ENCODE data around the gene CEP41.

Gene CEP41

DNA sequence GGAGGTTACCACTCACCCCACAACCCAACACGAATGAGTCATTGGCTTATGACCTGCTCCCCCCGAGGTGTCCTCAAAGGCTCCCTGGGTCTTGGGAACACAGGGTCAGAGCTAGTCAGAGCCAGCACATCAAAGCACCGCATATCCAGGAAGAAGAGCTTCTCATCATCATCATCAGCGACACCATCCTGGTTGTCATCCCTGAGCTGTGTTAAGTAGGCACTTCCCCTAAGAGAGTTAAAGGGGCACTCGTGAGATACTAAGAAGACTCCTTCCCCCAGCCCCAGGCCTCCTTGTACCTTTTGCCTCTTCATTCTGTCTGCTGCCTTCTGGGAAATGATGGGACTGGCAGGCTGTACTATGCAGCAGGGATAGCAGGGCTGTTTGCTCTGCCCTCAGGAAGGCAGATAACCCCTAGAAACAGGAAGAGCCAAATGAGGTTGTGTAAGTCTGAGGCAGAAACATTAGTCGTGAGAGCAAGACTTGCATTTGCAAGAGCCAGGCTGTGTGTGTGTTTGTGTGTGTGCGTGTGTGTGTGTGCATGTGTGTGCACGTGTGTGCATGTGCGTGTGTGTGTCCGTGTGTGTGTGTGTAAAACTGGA lies 71.6 kb downstream of the CEP41 start:
- Histone ChIP-seq H3K4me2 (ENCODE audit: low read length, poor library complexity, severe bottlenecking) (no peak overlapping the region), H3K4me1 (ENCODE audit: control insufficient read depth, insufficient read depth, low read depth, low read length) (peaks cover 58% of the 10 kb centered on the region)
- 35% methylated on average over 9 of the region's 10 CpGs for WGBS

DNA sequence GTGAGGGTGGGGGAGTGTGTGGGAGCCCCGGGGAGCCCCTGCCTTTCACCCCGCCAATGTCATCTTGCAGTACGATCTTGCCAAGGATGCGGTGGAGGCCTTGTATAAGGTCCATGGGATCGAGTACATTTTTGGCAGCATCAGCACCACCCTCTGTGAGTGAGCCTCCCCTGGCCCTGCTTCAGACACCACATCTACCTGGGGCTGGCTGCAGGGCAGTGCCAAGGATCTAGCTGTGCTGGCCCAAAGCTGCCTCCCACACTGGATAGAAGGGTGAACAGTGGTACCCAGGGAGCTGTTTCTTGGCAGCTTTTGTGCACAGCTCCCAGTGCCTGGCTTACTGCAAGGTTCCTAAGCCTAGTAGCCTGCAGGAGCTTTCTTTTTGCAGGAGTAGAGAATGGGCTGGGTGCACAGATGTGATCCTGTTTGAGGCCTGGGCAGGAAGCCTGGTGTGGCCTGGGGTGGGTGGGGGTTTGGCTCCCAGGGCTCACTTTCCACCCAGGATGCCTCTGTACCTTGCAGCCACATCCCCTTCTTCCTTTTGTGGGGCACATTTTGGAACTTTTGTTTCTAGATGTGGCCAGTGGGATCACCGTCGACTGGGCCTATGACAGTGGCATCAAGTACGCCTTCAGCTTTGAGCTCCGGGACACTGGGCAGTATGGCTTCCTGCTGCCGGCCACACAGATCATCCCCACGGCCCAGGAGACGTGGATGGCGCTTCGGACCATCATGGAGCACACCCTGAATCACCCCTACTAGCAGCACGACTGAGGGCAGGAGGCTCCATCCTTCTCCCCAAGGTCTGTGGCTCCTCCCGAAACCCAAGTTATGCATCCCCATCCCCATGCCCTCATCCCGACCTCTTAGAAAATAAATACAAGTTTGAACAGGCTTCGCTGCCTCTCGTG lies 72.7 kb downstream of the CEP41 start:
- peak overlapping the region; percentile 90 for H2AK5ac ChIP-seq (ENCODE audit: low read length, severe bottlenecking)
- H2BK5ac ChIP-seq (ENCODE audit: low read depth, low read length, poor library complexity, severe bottlenecking), result no peak overlapping the region
- no peak overlapping the region for H3K9ac ChIP-seq (ENCODE audit: low read length)
- H2AFZ ChIP-seq (ENCODE audit: low read depth, low read length), result no peak overlapping the region
- H3K4ac ChIP-seq (ENCODE audit: low read depth in 1 of 2, low read length in 2 of 2), result peak overlapping the region; percentile 61 to 90
- peaks cover 55% of the 10 kb centered on the region for H3K4me1 ChIP-seq (ENCODE audit: control insufficient read depth, insufficient read depth, low read depth, low read length)
- H3K4me2 ChIP-seq (ENCODE audit: low read length, poor library complexity, severe bottlenecking), result no peak overlapping the region
- H3K79me1 ChIP-seq (replicated peaks; ENCODE audit: low read length, poor library complexity, severe bottlenecking), result no peaks in the 10 kb centered on the region
- H3K18ac ChIP-seq (ENCODE audit: low read depth in 1 of 2, low read length in 2 of 2), result peak overlapping the region; percentile 97
- 95% methylated on average over 19 of the region's 19 CpGs for WGBS
- no peak for DNase-seq
- H2BK120ac ChIP-seq (ENCODE audit: low read depth, low read length), result peak overlapping the region; percentile 83
- peak overlapping the region in 1 of 2 experiments; percentile 73 for H3K14ac ChIP-seq (ENCODE audit: low read length in 2 of 2)
- peak overlapping the region; percentile 82 for H3K27ac ChIP-seq (ENCODE audit: low read length, poor library complexity, severe bottlenecking)
- H2BK12ac ChIP-seq (ENCODE audit: low read length in 2 of 2), result peak overlapping the region; percentile 60 to 99
- no peaks in the 10 kb centered on the region for H3K9me3 ChIP-seq (ENCODE audit: control insufficient read depth, low read length)
- peak overlapping the region; percentile 94 for H4K91ac ChIP-seq (ENCODE audit: low read length)
- H4K8ac ChIP-seq (ENCODE audit: low read length), result peak overlapping the region; percentile 93
- peak overlapping the region; percentile 62 for H2BK15ac ChIP-seq (ENCODE audit: low read depth, poor library complexity, severe bottlenecking)
- H3K4me3 ChIP-seq (ENCODE audit: insufficient read depth in 1 of 2, low read depth in 1 of 2, low read length in 2 of 2), result no peak overlapping the region
- no peaks in the 10 kb centered on the region for H3K27me3 ChIP-seq (ENCODE audit: control insufficient read depth in 1 of 2, insufficient read depth in 1 of 2, low read length in 2 of 2)
- H3K36me3 ChIP-seq (ENCODE audit: control insufficient read depth in 1 of 2, insufficient read depth in 2 of 2, low read depth in 1 of 2, low read length in 2 of 2), result no peaks in the 10 kb centered on the region
- no peak overlapping the region for H3K23ac ChIP-seq (ENCODE audit: low read length in 2 of 2)

More for the DNA sequence above, 71.6 kb downstream of the CEP41 start:
- Histone ChIP-seq H3K14ac (ENCODE audit: low read length in 2 of 2) (peak overlapping the region; percentile 12 to 14), H3K9ac (ENCODE audit: low read length) (peak overlapping the region; percentile 16), H3K27me3 (ENCODE audit: control insufficient read depth in 1 of 2, insufficient read depth in 1 of 2, low read length in 2 of 2) (no peaks in the 10 kb centered on the region), H3K36me3 (ENCODE audit: control insufficient read depth in 1 of 2, insufficient read depth in 2 of 2, low read depth in 1 of 2, low read length in 2 of 2) (no peaks in the 10 kb centered on the region), H3K4me3 (ENCODE audit: insufficient read depth in 1 of 2, low read depth in 1 of 2, low read length in 2 of 2) (peak overlapping the region in 1 of 2 experiments; percentile 19), H2AFZ (ENCODE audit: low read depth, low read length) (no peak overlapping the region), H2BK15ac (ENCODE audit: low read depth, poor library complexity, severe bottlenecking) (peak overlapping the region; percentile 94), H2BK12ac (ENCODE audit: low read length in 2 of 2) (peak overlapping the region; percentile 98 to 99), H3K79me1 (replicated peaks; ENCODE audit: low read length, poor library complexity, severe bottlenecking) (no peaks in the 10 kb centered on the region), H2BK120ac (ENCODE audit: low read depth, low read length) (peak overlapping the region; percentile 83), H2BK5ac (ENCODE audit: low read depth, low read length, poor library complexity, severe bottlenecking) (peak overlapping the region; percentile 49), H3K27ac (ENCODE audit: low read length, poor library complexity, severe bottlenecking) (peak overlapping the region; percentile 82), H4K91ac (ENCODE audit: low read length) (peak overlapping the region; percentile 96), H4K8ac (ENCODE audit: low read length) (peak overlapping the region; percentile 97), H3K9me3 (ENCODE audit: control insufficient read depth, low read length) (no peaks in the 10 kb centered on the region), H3K23ac (ENCODE audit: low read length in 2 of 2) (peak overlapping the region in 1 of 2 experiments; percentile 16), H2AK5ac (ENCODE audit: low read length, severe bottlenecking) (peak overlapping the region; percentile 90), H3K18ac (ENCODE audit: low read depth in 1 of 2, low read length in 2 of 2) (peak overlapping the region; percentile 97), H3K4ac (ENCODE audit: low read depth in 1 of 2, low read length in 2 of 2) (peak overlapping the region; percentile 61 to 90)
- peak; percentile 92 for DNase-seq

- Histone ChIP-seq H3K14ac (ENCODE audit: low read length in 2 of 2) (no peak overlapping the region), H2BK12ac (ENCODE audit: low read length in 2 of 2) (peak overlapping the region; percentile 60 to 99), H3K9ac (ENCODE audit: low read length) (no peak overlapping the region), H2BK120ac (ENCODE audit: low read depth, low read length) (peak overlapping the region; percentile 86), H3K4ac (ENCODE audit: low read depth in 1 of 2, low read length in 2 of 2) (peak overlapping the region; percentile 16 to 90), H2BK15ac (ENCODE audit: low read depth, poor library complexity, severe bottlenecking) (peak overlapping the region; percentile 57), H3K27ac (ENCODE audit: low read length, poor library complexity, severe bottlenecking) (peak overlapping the region; percentile 1), H3K23ac (ENCODE audit: low read length in 2 of 2) (no peak overlapping the region), H3K27me3 (ENCODE audit: control insufficient read depth in 1 of 2, insufficient read depth in 1 of 2, low read length in 2 of 2) (no peaks in the 10 kb centered on the region), H3K9me3 (ENCODE audit: control insufficient read depth, low read length) (no peaks in the 10 kb centered on the region), H3K79me1 (replicated peaks; ENCODE audit: low read length, poor library complexity, severe bottlenecking) (no peaks in the 10 kb centered on the region), H3K4me2 (ENCODE audit: low read length, poor library complexity, severe bottlenecking) (no peak overlapping the region), H2BK5ac (ENCODE audit: low read depth, low read length, poor library complexity, severe bottlenecking) (peak overlapping the region; percentile 2), H2AK5ac (ENCODE audit: low read length, severe bottlenecking) (peak overlapping the region; percentile 90), H3K4me3 (ENCODE audit: insufficient read depth in 1 of 2, low read depth in 1 of 2, low read length in 2 of 2) (no peak overlapping the region), H3K4me1 (ENCODE audit: control insufficient read depth, insufficient read depth, low read depth, low read length) (peaks cover 53% of the 10 kb centered on the region), H3K36me3 (ENCODE audit: control insufficient read depth in 1 of 2, insufficient read depth in 2 of 2, low read depth in 1 of 2, low read length in 2 of 2) (no peaks in the 10 kb centered on the region), H2AFZ (ENCODE audit: low read depth, low read length) (no peak overlapping the region), H3K18ac (ENCODE audit: low read depth in 1 of 2, low read length in 2 of 2) (peak overlapping the region; percentile 97), H4K91ac (ENCODE audit: low read length) (peak overlapping the region; percentile 94), H4K8ac (ENCODE audit: low read length) (peak overlapping the region; percentile 69)
- no peak for DNase-seq
- WGBS, result 95% methylated on average over 11 of the region's 13 CpGs
Measured at GRCh38 chr7:130367088-130367755, 73.6 kb downstream of the CEP41 start.

Data from mesenchymal stem cell (in vitro differentiated cells and primary cell).